Fibroblast of lung (primary cell): ENCODE measurements around the gene WRAP53. TPM values are rescaled to one million over a fixed set of nuclear protein-coding genes. Genes with fewer than 3 reads are reported as not detected.

Experiments
- DNase-seq, 2 donors: peaks; one replicate each; pipeline versions ENCODE4 v3.0.0 to v3.0.0-alpha.2; 2010; ENCODE audit warnings: low read depth in 2 of 2
- H2AFZ ChIP-seq: 2 replicates; pipeline ENCODE4 v1.5.1; 2012; ENCODE audit warnings: low read length, control low read depth, inconsistent platforms
- H3K27ac ChIP-seq: 2 replicates; pipeline ENCODE4 v1.5.1; 2011; ENCODE audit warnings: low read length, control low read depth; ENCODE audit not compliant: insufficient read depth
- H3K27me3 ChIP-seq: 2 replicates; pipeline ENCODE4 v1.5.1; 2011; ENCODE audit warnings: mild to moderate bottlenecking, low read length; ENCODE audit not compliant: control insufficient read depth, insufficient read depth
- H3K36me3 ChIP-seq: 2 replicates; pipeline ENCODE4 v1.5.1; 2011; ENCODE audit warnings: low read length; ENCODE audit not compliant: control insufficient read depth, insufficient read depth
- H3K4me1 ChIP-seq: 2 replicates; pipeline ENCODE4 v1.5.1; 2011; ENCODE audit warnings: low read length; ENCODE audit not compliant: control insufficient read depth, insufficient read depth; ENCODE audit errors: extremely low read depth
- H3K4me2 ChIP-seq: 2 replicates; pipeline ENCODE4 v1.5.1; 2011; ENCODE audit warnings: low read length, control low read depth; ENCODE audit not compliant: insufficient read depth; ENCODE audit errors: extremely low read depth
- H3K4me3 ChIP-seq, 4 experiments: fragments of 200-600 bp in 1 of 4; sonication (generic) in 1 of 4; replicated peaks in 1 of 4; 2 replicates each; pipeline ENCODE4 v1.5.1; 2011 to 2016; ENCODE audit warnings: low read length in 4 of 4, low read depth in 3 of 4, mild to moderate bottlenecking in 3 of 4, control low read depth in 2 of 4, inconsistent platforms in 1 of 4, mixed read lengths in 1 of 4; ENCODE audit not compliant: insufficient read depth in 1 of 4; ENCODE audit errors: control extremely low read depth in 1 of 4
- H3K79me2 ChIP-seq: 2 replicates; pipeline ENCODE4 v1.5.1; 2012; ENCODE audit warnings: mild to moderate bottlenecking, low read length, inconsistent platforms; ENCODE audit not compliant: control insufficient read depth, insufficient read depth
- H3K9ac ChIP-seq: 2 replicates; pipeline ENCODE4 v1.5.1; 2011; ENCODE audit warnings: mild to moderate bottlenecking, low read length, control low read depth; ENCODE audit not compliant: insufficient read depth
- H3K9me3 ChIP-seq: 2 replicates; pipeline ENCODE4 v1.5.1; 2012; ENCODE audit warnings: low read depth, low read length; ENCODE audit not compliant: control insufficient read depth, insufficient read depth
- H4K20me1 ChIP-seq: 2 replicates; pipeline ENCODE4 v1.5.1; 2011; ENCODE audit warnings: low read length; ENCODE audit not compliant: control insufficient read depth, insufficient read depth; ENCODE audit errors: extremely low read depth
- CTCF ChIP-seq, 2 donors: IDR thresholded peaks in 1 of 2; conservative IDR thresholded peaks in 1 of 2; 1 replicate in 1 of 2; 2 replicates in 1 of 2; pipeline ENCODE4 v1.5.1; 2011 to 2012; ENCODE audit warnings: low read length in 2 of 2, control low read depth in 1 of 2, inconsistent platforms in 1 of 2, low read depth in 1 of 2, mild to moderate bottlenecking in 1 of 2
- EZH2 ChIP-seq: IDR thresholded peaks from 2 replicates; pipeline ENCODE4 v1.5.1; 2012; ENCODE audit warnings: low read length, control low read depth, mild to moderate bottlenecking; ENCODE audit errors: missing control alignments
- polyA plus RNA-seq, 2 donors: library from polyadenylated mRNA; depleted of rRNA in 1 of 2; stranded (reverse) in 1 of 2; unstranded in 1 of 2; fragments of >200 nt; gene quantifications; 2 replicates each; pipeline ENCODE4 v1.2.1, GENCODE V29; 2011 to 2012; ENCODE audit warnings: missing spikeins in 1 of 2
- total RNA-seq: library from RNA; depleted of rRNA; stranded (reverse); fragments of >200 nt; gene quantifications from 2 replicates; pipeline ENCODE4 v1.2.1, GENCODE V29; 2014

The WRAP53 gene
- total and polyA plus RNA-seq, 2 donors (not counting 1 experiment from before 2014, with no cell fraction given), result 3.0 to 3.1 TPM

GRCh38 chr17:7687072-7687907 lies 987 bp upstream of the WRAP53 start, which contains the start of gene TP53:
Gene TP53 (minus strand): TSS chr17:7687490. CDS start chr17:7676594, 10,896 bp downstream.
- peak within 1 kb of the TSS; percentile 88 to 98 (median 96) for H3K4me3 ChIP-seq
- peak within 1 kb of the TSS; percentile 99 for H3K4me2 ChIP-seq
- peak; percentile 89 to 94 for DNase-seq
- no peaks in the 10 kb centered on the region for H3K9me3 ChIP-seq
- H2AFZ ChIP-seq, result peak within 1 kb of the TSS; percentile 92
- H4K20me1 ChIP-seq, result no peaks in the 10 kb centered on the region
- H3K9ac ChIP-seq, result peak within 1 kb of the TSS; percentile 94
- peaks cover 28% of the 10 kb centered on the region for H3K79me2 ChIP-seq
- peak in 1 of 2 donors; percentile 21 for TF ChIP-seq CTCF (conservative IDR thresholded peaks at IDR 0.05 in 1 of 2, IDR thresholded peaks at IDR 0.05 in 1 of 2; ENCODE audit: low read depth in 1 of 2, low read length in 2 of 2)
- TF ChIP-seq EZH2, result no peak
- H3K36me3 ChIP-seq, result no peaks in the 10 kb centered on the region
- H3K4me1 ChIP-seq, result peaks cover 9% of the 10 kb centered on the region
- peak within 1 kb of the TSS; percentile 99 for H3K27ac ChIP-seq
- H3K27me3 ChIP-seq, result no peaks in the 10 kb centered on the region

GRCh38 chr17:7688808-7689316 lies 585 bp downstream of the WRAP53 start:
- peak overlapping the region; percentile 82 for H3K4me2 ChIP-seq
- H3K36me3 ChIP-seq, result no peaks in the 10 kb centered on the region
- peak overlapping the region; percentile 70 for H3K27ac ChIP-seq
- H3K9me3 ChIP-seq, result no peaks in the 10 kb centered on the region
- peak overlapping the region; percentile 92 for H2AFZ ChIP-seq
- H3K27me3 ChIP-seq, result no peaks in the 10 kb centered on the region
- H3K4me3 ChIP-seq, result peak overlapping the region; percentile 67 to 91 (median 80)
- peaks cover 9% of the 10 kb centered on the region for H3K4me1 ChIP-seq
- H4K20me1 ChIP-seq, result no peaks in the 10 kb centered on the region
- H3K79me2 ChIP-seq, result peaks cover 24% of the 10 kb centered on the region
- no peak for DNase-seq
- TF ChIP-seq EZH2, result no peak
- no peak for TF ChIP-seq CTCF (conservative IDR thresholded peaks at IDR 0.05 in 1 of 2, IDR thresholded peaks at IDR 0.05 in 1 of 2; ENCODE audit: low read depth in 1 of 2, low read length in 2 of 2)
- peak overlapping the region; percentile 62 for H3K9ac ChIP-seq

GRCh38 chr17:7695586-7695985 lies 7.3 kb downstream of the WRAP53 start:
- Histone ChIP-seq H3K36me3 (peaks cover 2% of the 10 kb centered on the region), H3K27me3 (no peaks in the 10 kb centered on the region), H2AFZ (no peak overlapping the region), H3K79me2 (no peaks in the 10 kb centered on the region), H3K9me3 (no peaks in the 10 kb centered on the region), H3K4me1 (no peaks in the 10 kb centered on the region), H3K4me3 (no peak overlapping the region), H3K9ac (no peak overlapping the region), H3K4me2 (no peak overlapping the region), H4K20me1 (no peaks in the 10 kb centered on the region), H3K27ac (no peak overlapping the region)
- no peak for TF ChIP-seq CTCF (conservative IDR thresholded peaks at IDR 0.05 in 1 of 2, IDR thresholded peaks at IDR 0.05 in 1 of 2; ENCODE audit: low read depth in 1 of 2, low read length in 2 of 2)
- TF ChIP-seq EZH2, result no peak
- DNase-seq, result no peak
